Mesothelial cell of epicardium (in vitro differentiated cells): Measurements from ENCODE around the gene MYCBP2. TPM values are rescaled to one million over a fixed set of nuclear protein-coding genes. Genes with fewer than 3 reads are reported as not detected.

ENCODE experiments used
- DNase-seq, 2 experiments: peaks; one replicate each; pipeline ENCODE4 v3.0.0; 2021; ENCODE audit warnings: low spot score in 2 of 2; ENCODE audit not compliant: unreplicated experiment in 2 of 2
- H3K27ac Mint-ChIP-seq: 2 replicates; pipeline ENCODE4 v1.8.0; 2021; ENCODE audit warnings: mixed read lengths
- H3K27me3 Mint-ChIP-seq: 2 replicates; pipeline ENCODE4 v1.8.0; 2021; ENCODE audit warnings: low read depth, mixed read lengths
- H3K36me3 Mint-ChIP-seq: 2 replicates; pipeline ENCODE4 v1.8.0; 2021; ENCODE audit warnings: mixed read lengths
- H3K4me1 Mint-ChIP-seq: 2 replicates; pipeline ENCODE4 v1.8.0; 2021; ENCODE audit warnings: mixed read lengths
- H3K4me3 Mint-ChIP-seq: 2 replicates; pipeline ENCODE4 v1.8.0; 2021; ENCODE audit warnings: mild to moderate bottlenecking, moderate library complexity, mixed read lengths
- H3K9me3 Mint-ChIP-seq: 2 replicates; pipeline ENCODE4 v1.8.0; 2021; ENCODE audit warnings: mixed read lengths
- CTCF ChIP-seq: fragments of 200-600 bp; sonication (generic); IDR thresholded peaks from one replicate; pipeline ENCODE4 v1.5.0; 2021; ENCODE audit warnings: antibody characterized with exemption; ENCODE audit not compliant: unreplicated experiment
- total RNA-seq: library from RNA; stranded (reverse); gene quantifications from 3 replicates; pipeline ENCODE4 v1.2.1, GENCODE V29; 2021

The MYCBP2 gene
- total RNA-seq, 1 donor from 2014 or later, result 72.3 TPM

GRCh38 chr13:77001963-77002587 lies 324.8 kb downstream of the MYCBP2 start:
- Mint-ChIP-seq H3K4me3 (no peak overlapping the region), H3K9me3 (no peaks in the 10 kb centered on the region), H3K4me1 (peaks cover 5% of the 10 kb centered on the region), H3K27ac (peak overlapping the region; percentile 2), H3K27me3 (no peaks in the 10 kb centered on the region), H3K36me3 (peaks cover 21% of the 10 kb centered on the region)
- TF ChIP-seq CTCF, result no peak
- no peak for DNase-seq

- no peaks in the 10 kb centered on the region for H3K9me3 Mint-ChIP-seq
- DNase-seq, result no peak
- no peaks in the 10 kb centered on the region for H3K27me3 Mint-ChIP-seq
- H3K27ac Mint-ChIP-seq, result no peak overlapping the region
- TF ChIP-seq CTCF, result no peak
- peaks cover 22% of the 10 kb centered on the region for H3K36me3 Mint-ChIP-seq
- H3K4me3 Mint-ChIP-seq, result no peak overlapping the region
- H3K4me1 Mint-ChIP-seq, result peaks cover 5% of the 10 kb centered on the region
Measured at GRCh38 chr13:77001540-77001939, 325.4 kb downstream of the MYCBP2 start.

- Mint-ChIP-seq H3K27me3 (no peaks in the 10 kb centered on the region), H3K4me3 (no peak overlapping the region), H3K4me1 (peaks cover 2% of the 10 kb centered on the region), H3K27ac (no peak overlapping the region), H3K9me3 (no peaks in the 10 kb centered on the region), H3K36me3 (peaks cover 28% of the 10 kb centered on the region)
- no peak for DNase-seq
- no peak for TF ChIP-seq CTCF
Measured at GRCh38 chr13:77000475-77000874, 326.4 kb downstream of the MYCBP2 start.

Other genes with a start within 250 kb of the MYCBP2 start
- 0.13 TPM in 1 of 3 replicates, not detected in the others for gene SCEL, start 208.6 kb upstream of the MYCBP2 start, total RNA-seq